Astrocyte (in vitro differentiated cells and primary cell): ENCODE results near the gene ESRRG. TPM values are rescaled to one million over a fixed set of nuclear protein-coding genes. Genes with fewer than 3 reads are reported as not detected.

Experiments used
- DNase-seq: peaks from one replicate; pipeline ENCODE4 v3.0.0-alpha.2; 2010; ENCODE audit warnings: low read depth
- FAIRE-seq: peaks from 2 replicates; lab custom pipeline; 2011; peaks lifted over from hg19 to GRCh38; lab: Jason Lieb, UNC
- H2AFZ ChIP-seq: 2 replicates; pipeline ENCODE4 v1.6.0; 2012; ENCODE audit warnings: low read depth, low read length, inconsistent platforms
- H3K27ac ChIP-seq: 2 replicates; pipeline ENCODE4 v1.5.1; 2011; ENCODE audit warnings: low read depth, low read length, inconsistent platforms
- H3K27me3 ChIP-seq: 2 replicates; pipeline ENCODE4 v1.6.0; 2011; ENCODE audit warnings: low read length, inconsistent platforms; ENCODE audit not compliant: insufficient read depth
- H3K36me3 ChIP-seq: 2 replicates; pipeline ENCODE4 v1.5.1; 2011; ENCODE audit warnings: low read length, inconsistent platforms; ENCODE audit not compliant: insufficient read depth
- H3K4me1 ChIP-seq: 2 replicates; pipeline ENCODE4 v1.5.1; 2011; ENCODE audit warnings: low read length, inconsistent platforms; ENCODE audit not compliant: insufficient read depth
- H3K4me2 ChIP-seq: 2 replicates; pipeline ENCODE4 v1.6.0; 2012; ENCODE audit warnings: low read length, inconsistent platforms
- H3K4me3 ChIP-seq: 2 replicates; pipeline ENCODE4 v1.5.1; 2011; ENCODE audit warnings: low read depth, mild to moderate bottlenecking, low read length, inconsistent platforms; ENCODE audit not compliant: insufficient read depth
- H3K79me2 ChIP-seq: 2 replicates; pipeline ENCODE4 v1.6.0; 2012; ENCODE audit warnings: mild to moderate bottlenecking, low read length, inconsistent platforms; ENCODE audit not compliant: insufficient read depth
- H3K9ac ChIP-seq: 2 replicates; pipeline ENCODE4 v1.6.0; 2012; ENCODE audit warnings: mild to moderate bottlenecking, low read length, inconsistent platforms
- H3K9me3 ChIP-seq: 2 replicates; pipeline ENCODE4 v1.5.1; 2012; ENCODE audit warnings: low read depth, mild to moderate bottlenecking, low read length, inconsistent platforms; ENCODE audit not compliant: insufficient read depth
- H4K20me1 ChIP-seq: 2 replicates; pipeline ENCODE4 v1.6.0; 2012; ENCODE audit warnings: low read length, inconsistent platforms; ENCODE audit not compliant: insufficient read depth
- H3K27ac Mint-ChIP-seq: one replicate; pipeline ENCODE4 v1.8.0; 2021; ENCODE audit warnings: mild to moderate bottlenecking, mixed read lengths; ENCODE audit not compliant: unreplicated experiment
- H3K27me3 Mint-ChIP-seq: one replicate; pipeline ENCODE4 v1.8.0; 2021; ENCODE audit warnings: low read depth, mixed read lengths; ENCODE audit not compliant: unreplicated experiment
- H3K36me3 Mint-ChIP-seq: one replicate; pipeline ENCODE4 v1.8.0; 2021; ENCODE audit warnings: low read depth, mixed read lengths; ENCODE audit not compliant: unreplicated experiment
- H3K4me1 Mint-ChIP-seq: one replicate; pipeline ENCODE4 v1.8.0; 2021; ENCODE audit warnings: low read depth, mixed read lengths; ENCODE audit not compliant: unreplicated experiment
- H3K4me3 Mint-ChIP-seq: one replicate; pipeline ENCODE4 v1.8.0; 2021; ENCODE audit warnings: mild to moderate bottlenecking, moderate library complexity, mixed read lengths; ENCODE audit not compliant: unreplicated experiment
- H3K9me3 Mint-ChIP-seq: one replicate; pipeline ENCODE4 v1.8.0; 2021; ENCODE audit warnings: mild to moderate bottlenecking, mixed read lengths; ENCODE audit not compliant: unreplicated experiment
- CTCF ChIP-seq: IDR thresholded peaks from 2 replicates; pipeline ENCODE4 v1.5.1; 2011; ENCODE audit warnings: low read depth, mild to moderate bottlenecking, inconsistent platforms, low read length, moderate library complexity; ENCODE audit not compliant: insufficient read depth
- EZH2 ChIP-seq: IDR thresholded peaks from 2 replicates; pipeline ENCODE4 v1.6.1; 2012; ENCODE audit warnings: mild to moderate bottlenecking, low read length, inconsistent platforms; ENCODE audit not compliant: insufficient read depth
- total RNA-seq: library from RNA; stranded (reverse); gene quantifications from 2 replicates; pipeline ENCODE4 v1.2.1, GENCODE V29; 2021

Gene ESRRG
- total RNA-seq, 1 donor from 2014 or later, result 0.79 TPM

DNA sequence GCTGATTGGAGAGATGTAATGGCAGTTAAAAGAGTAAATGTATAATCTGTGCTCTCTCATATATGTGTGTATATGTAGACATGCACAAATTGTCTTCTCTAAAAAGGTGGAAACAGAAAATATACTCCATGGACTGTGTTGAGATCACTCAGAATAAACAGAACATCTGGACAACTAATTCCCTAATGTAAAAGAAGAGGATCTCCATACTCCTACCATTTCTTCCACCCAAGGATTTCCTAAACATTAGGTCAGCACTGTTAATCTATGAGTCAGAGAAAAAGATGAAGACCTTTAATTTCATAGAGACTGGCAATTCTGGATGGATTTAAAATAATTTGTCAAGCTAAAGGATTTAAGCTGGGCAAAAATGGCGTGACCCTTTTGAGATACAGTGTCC is 80.1 kb downstream of the ESRRG start:
- no peaks in the 10 kb centered on the region for H3K4me1 Mint-ChIP-seq
- H3K9me3 Mint-ChIP-seq, result no peaks in the 10 kb centered on the region

DNA sequence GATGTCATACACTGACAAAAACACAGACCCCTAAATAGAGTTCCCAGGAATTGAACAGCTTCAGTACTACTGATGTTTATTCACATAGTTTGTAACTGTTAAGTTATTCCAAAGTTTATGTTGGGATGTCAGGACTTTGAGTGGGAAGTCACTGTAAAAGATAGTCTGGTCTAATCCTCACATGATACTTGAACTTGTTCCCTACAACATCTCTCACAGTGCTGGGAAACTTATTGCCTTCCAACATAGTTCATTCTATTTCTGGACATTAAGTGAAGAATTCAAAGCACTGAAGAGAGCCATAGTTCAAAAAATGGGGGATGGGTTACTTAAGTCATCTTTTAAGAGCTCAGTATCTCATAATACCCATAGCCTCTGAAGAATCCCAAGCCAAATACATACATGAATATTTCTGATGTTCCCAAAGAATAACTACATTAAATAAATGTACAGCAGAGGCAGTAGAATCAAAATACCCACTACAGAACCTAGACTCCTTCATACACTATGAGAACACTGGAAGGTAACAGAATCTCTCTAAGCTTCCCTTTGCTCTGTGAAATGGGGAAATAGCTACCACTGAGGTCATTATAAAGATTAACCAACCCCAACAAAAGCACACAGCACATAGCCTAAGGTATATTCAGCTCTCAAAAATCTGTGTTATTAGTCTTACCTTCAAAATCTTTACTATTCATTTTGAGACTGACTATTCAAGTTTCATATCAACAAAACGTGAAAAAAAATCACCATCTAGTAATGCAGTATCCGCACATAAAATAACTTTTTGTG is 81.4 kb downstream of the ESRRG start:
- Histone ChIP-seq H2AFZ (no peak overlapping the region), H3K9me3 (no peaks in the 10 kb centered on the region), H3K4me3 (no peak overlapping the region), H3K79me2 (no peaks in the 10 kb centered on the region), H3K27ac (no peak overlapping the region), H4K20me1 (no peaks in the 10 kb centered on the region), H3K4me1 (no peaks in the 10 kb centered on the region), H3K27me3 (no peaks in the 10 kb centered on the region), H3K4me2 (no peak overlapping the region), H3K9ac (no peak overlapping the region), H3K36me3 (no peaks in the 10 kb centered on the region)
- TF ChIP-seq CTCF (no peak), EZH2 (no peak)
- H3K9me3 Mint-ChIP-seq, result no peaks in the 10 kb centered on the region
- no peaks in the 10 kb centered on the region for H3K36me3 Mint-ChIP-seq
- H3K27ac Mint-ChIP-seq, result no peak overlapping the region
- DNase-seq (no peak), FAIRE-seq (no peak)
- no peak overlapping the region for H3K4me3 Mint-ChIP-seq
- no peaks in the 10 kb centered on the region for H3K27me3 Mint-ChIP-seq
- no peaks in the 10 kb centered on the region for H3K4me1 Mint-ChIP-seq

More for the DNA sequence above, 80.1 kb downstream of the ESRRG start:
- FAIRE-seq, result no peak
- Histone ChIP-seq H3K36me3 (no peaks in the 10 kb centered on the region), H3K4me3 (no peak overlapping the region), H3K9me3 (no peaks in the 10 kb centered on the region), H3K27me3 (no peaks in the 10 kb centered on the region), H2AFZ (no peak overlapping the region), H3K9ac (no peak overlapping the region), H3K27ac (no peak overlapping the region), H4K20me1 (no peaks in the 10 kb centered on the region), H3K4me1 (no peaks in the 10 kb centered on the region), H3K4me2 (no peak overlapping the region), H3K79me2 (no peaks in the 10 kb centered on the region)
- no peaks in the 10 kb centered on the region for H3K27me3 Mint-ChIP-seq
- no peak for DNase-seq
- no peaks in the 10 kb centered on the region for H3K36me3 Mint-ChIP-seq
- H3K4me3 Mint-ChIP-seq, result no peak overlapping the region
- no peak for TF ChIP-seq EZH2
- no peak for TF ChIP-seq CTCF
- no peak overlapping the region for H3K27ac Mint-ChIP-seq

DNA sequence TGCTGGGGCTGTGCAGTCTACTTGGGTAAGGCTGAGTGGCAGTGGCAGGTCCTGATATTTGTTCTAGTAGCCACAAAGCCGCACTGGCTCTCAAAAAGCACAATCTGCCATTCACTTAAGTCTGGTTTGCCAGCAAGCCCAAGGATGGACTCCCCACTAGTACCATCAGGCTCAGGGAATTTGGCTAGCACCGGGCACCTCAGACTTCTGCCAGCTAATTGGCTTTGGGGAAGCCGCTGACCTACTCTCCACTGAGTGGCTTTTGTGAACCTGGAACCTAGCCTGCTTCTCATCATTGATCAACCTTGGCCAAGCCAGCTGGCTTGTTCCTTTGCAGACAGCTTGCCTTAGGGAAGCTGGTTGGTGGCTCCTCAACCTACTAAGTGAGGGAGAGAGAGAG is 83.1 kb downstream of the ESRRG start:
- DNase-seq (no peak), FAIRE-seq (no peak)
- Histone ChIP-seq H2AFZ (no peak overlapping the region), H3K4me3 (no peak overlapping the region), H3K4me1 (no peaks in the 10 kb centered on the region), H3K79me2 (no peaks in the 10 kb centered on the region), H3K27ac (no peak overlapping the region), H3K27me3 (no peaks in the 10 kb centered on the region), H3K36me3 (no peaks in the 10 kb centered on the region), H3K9me3 (no peaks in the 10 kb centered on the region), H3K9ac (no peak overlapping the region), H3K4me2 (no peak overlapping the region), H4K20me1 (no peaks in the 10 kb centered on the region)
- Mint-ChIP-seq H3K36me3 (no peaks in the 10 kb centered on the region), H3K4me3 (no peak overlapping the region), H3K4me1 (no peaks in the 10 kb centered on the region), H3K27ac (no peak overlapping the region), H3K9me3 (no peaks in the 10 kb centered on the region), H3K27me3 (no peaks in the 10 kb centered on the region)
- no peak for TF ChIP-seq EZH2
- no peak for TF ChIP-seq CTCF
